Neural progenitor cell (in vitro differentiated cells): ENCODE results near the gene SLC45A3. TPM values are rescaled to one million over a fixed set of nuclear protein-coding genes. Genes with fewer than 3 reads are reported as not detected.

Experiments used
- DNase-seq: peaks from one replicate; pipeline ENCODE4 v3.0.0-alpha.2; 2016; ENCODE audit warnings: low spot score
- H2AFZ ChIP-seq: fragments of 200-600 bp; sonication (generic); replicated peaks from 2 replicates; pipeline ENCODE4 v1.6.1; 2016; ENCODE audit warnings: antibody characterized with exemption
- H3F3A ChIP-seq: fragments of 200-600 bp; sonication (generic); 2 replicates; pipeline ENCODE4 v1.6.1; 2016; ENCODE audit warnings: antibody characterized with exemption, low read depth
- H3K27ac ChIP-seq: fragments of 200-600 bp; sonication (generic); 2 replicates; pipeline ENCODE4 v1.5.1; 2016; ENCODE audit warnings: mild to moderate bottlenecking
- H3K27me3 ChIP-seq: fragments of 200-600 bp; sonication (generic); 2 replicates; pipeline ENCODE4 v1.6.1; 2016; ENCODE audit warnings: mild to moderate bottlenecking, moderate library complexity
- H3K36me3 ChIP-seq: fragments of 200-600 bp; sonication (generic); 2 replicates; pipeline ENCODE4 v1.5.1; 2016
- H3K4me1 ChIP-seq: fragments of 200-600 bp; sonication (generic); 2 replicates; pipeline ENCODE4 v1.6.1; 2016; ENCODE audit warnings: mixed run types
- H3K4me2 ChIP-seq: fragments of 200-600 bp; sonication (generic); 2 replicates; pipeline ENCODE4 v1.6.1; 2016
- H3K4me3 ChIP-seq: fragments of 200-600 bp; sonication (generic); 2 replicates; pipeline ENCODE4 v1.5.1; 2016
- H3K79me2 ChIP-seq: fragments of 200-600 bp; sonication (generic); 2 replicates; pipeline ENCODE4 v1.6.1; 2016; ENCODE audit warnings: low read depth
- H3K9ac ChIP-seq: fragments of 200-600 bp; sonication (generic); 2 replicates; pipeline ENCODE4 v1.6.1; 2016
- H3K9me3 ChIP-seq: fragments of 200-600 bp; sonication (generic); 2 replicates; pipeline ENCODE4 v1.5.1; 2016; ENCODE audit warnings: low read depth
- H4K20me1 ChIP-seq: fragments of 200-600 bp; sonication (generic); 2 replicates; pipeline ENCODE4 v1.6.1; 2016; ENCODE audit warnings: low read depth
- H3K27ac Mint-ChIP-seq: 3 replicates; pipeline ENCODE4 v1.8.0; 2021; ENCODE audit warnings: mixed read lengths
- H3K27me3 Mint-ChIP-seq: 2 replicates; pipeline ENCODE4 v1.8.0; 2022; ENCODE audit warnings: low read depth, mild to moderate bottlenecking, inconsistent platforms, moderate library complexity, mixed read lengths; ENCODE audit not compliant: insufficient read depth
- H3K36me3 Mint-ChIP-seq: 3 replicates; pipeline ENCODE4 v1.8.0; 2021; ENCODE audit warnings: mixed read lengths
- H3K4me1 Mint-ChIP-seq: 3 replicates; pipeline ENCODE4 v1.8.0; 2021; ENCODE audit warnings: mixed read lengths
- H3K4me3 Mint-ChIP-seq: 3 replicates; pipeline ENCODE4 v1.8.0; 2021; ENCODE audit warnings: mild to moderate bottlenecking, moderate library complexity, mixed read lengths
- H3K9me3 Mint-ChIP-seq: 3 replicates; pipeline ENCODE4 v1.8.0; 2020; ENCODE audit warnings: mixed read lengths
- EZH2 ChIP-seq: fragments of 200-600 bp; sonication (generic); IDR thresholded peaks from 2 replicates; pipeline ENCODE4 v1.6.1; 2017; ENCODE audit warnings: antibody characterized with exemption, mild to moderate bottlenecking, moderate library complexity
- EZH2phosphoT487 ChIP-seq: fragments of 200-600 bp; sonication (generic); IDR thresholded peaks from 2 replicates; pipeline ENCODE4 v1.6.1; 2017; ENCODE audit warnings: antibody characterized with exemption
- total RNA-seq: library from RNA; depleted of rRNA; stranded (reverse); fragments of >200 nt; gene quantifications from 2 replicates; pipeline ENCODE4 v1.2.3, GENCODE V29; 2015; ENCODE audit warnings: low replicate concordance
- TF ChIP-seq, protein P1 (sequence below): fragments of 200-600 bp; sonication (generic); IDR thresholded peaks from 2 replicates; pipeline ENCODE4 v1.5.1; 2017; ENCODE audit warnings: antibody characterized with exemption, mild to moderate bottlenecking

Gene SLC45A3
- total RNA-seq, 1 donor from 2014 or later, result 5.1 TPM

DNA sequence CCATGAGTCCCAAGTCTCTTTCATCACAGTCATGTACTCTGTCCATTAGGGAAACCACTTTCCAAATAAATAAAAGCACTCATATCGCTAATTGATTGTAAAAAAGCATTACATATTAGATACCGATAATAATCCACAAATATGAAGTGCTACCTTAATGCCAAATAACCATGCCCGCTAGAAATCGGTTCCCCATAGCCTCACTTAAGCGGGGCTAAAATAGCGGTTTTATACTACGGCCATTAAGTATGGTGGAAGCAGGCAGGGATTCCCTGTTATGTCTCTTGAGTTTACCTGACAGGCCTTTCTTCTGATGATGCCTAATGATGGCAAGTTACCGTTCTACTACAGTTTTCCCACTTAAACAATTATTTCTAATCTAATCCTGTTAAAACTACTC is 52.4 kb downstream of the SLC45A3 start:
- Histone ChIP-seq H3K4me2 (no peak overlapping the region), H3K9me3 (no peaks in the 10 kb centered on the region), H3K27me3 (no peaks in the 10 kb centered on the region), H3K27ac (no peak overlapping the region), H2AFZ (no peak overlapping the region), H3K79me2 (peaks cover 80% of the 10 kb centered on the region), H4K20me1 (peaks cover 74% of the 10 kb centered on the region), H3F3A (peaks cover 40% of the 10 kb centered on the region), H3K36me3 (peaks cover 4% of the 10 kb centered on the region), H3K9ac (no peak overlapping the region), H3K4me1 (peaks cover 9% of the 10 kb centered on the region), H3K4me3 (no peak overlapping the region)
- Mint-ChIP-seq H3K27me3 (no peaks in the 10 kb centered on the region), H3K27ac (no peak overlapping the region), H3K9me3 (no peaks in the 10 kb centered on the region), H3K4me3 (no peak overlapping the region), H3K36me3 (peaks cover 12% of the 10 kb centered on the region), H3K4me1 (peaks cover 25% of the 10 kb centered on the region)
- DNase-seq, result no peak
- TF ChIP-seq EZH2 (no peak), EZH2phosphoT487 (no peak)
- TF ChIP-seq, protein P1, sequence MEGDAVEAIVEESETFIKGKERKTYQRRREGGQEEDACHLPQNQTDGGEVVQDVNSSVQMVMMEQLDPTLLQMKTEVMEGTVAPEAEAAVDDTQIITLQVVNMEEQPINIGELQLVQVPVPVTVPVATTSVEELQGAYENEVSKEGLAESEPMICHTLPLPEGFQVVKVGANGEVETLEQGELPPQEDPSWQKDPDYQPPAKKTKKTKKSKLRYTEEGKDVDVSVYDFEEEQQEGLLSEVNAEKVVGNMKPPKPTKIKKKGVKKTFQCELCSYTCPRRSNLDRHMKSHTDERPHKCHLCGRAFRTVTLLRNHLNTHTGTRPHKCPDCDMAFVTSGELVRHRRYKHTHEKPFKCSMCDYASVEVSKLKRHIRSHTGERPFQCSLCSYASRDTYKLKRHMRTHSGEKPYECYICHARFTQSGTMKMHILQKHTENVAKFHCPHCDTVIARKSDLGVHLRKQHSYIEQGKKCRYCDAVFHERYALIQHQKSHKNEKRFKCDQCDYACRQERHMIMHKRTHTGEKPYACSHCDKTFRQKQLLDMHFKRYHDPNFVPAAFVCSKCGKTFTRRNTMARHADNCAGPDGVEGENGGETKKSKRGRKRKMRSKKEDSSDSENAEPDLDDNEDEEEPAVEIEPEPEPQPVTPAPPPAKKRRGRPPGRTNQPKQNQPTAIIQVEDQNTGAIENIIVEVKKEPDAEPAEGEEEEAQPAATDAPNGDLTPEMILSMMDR, result no peak

DNA sequence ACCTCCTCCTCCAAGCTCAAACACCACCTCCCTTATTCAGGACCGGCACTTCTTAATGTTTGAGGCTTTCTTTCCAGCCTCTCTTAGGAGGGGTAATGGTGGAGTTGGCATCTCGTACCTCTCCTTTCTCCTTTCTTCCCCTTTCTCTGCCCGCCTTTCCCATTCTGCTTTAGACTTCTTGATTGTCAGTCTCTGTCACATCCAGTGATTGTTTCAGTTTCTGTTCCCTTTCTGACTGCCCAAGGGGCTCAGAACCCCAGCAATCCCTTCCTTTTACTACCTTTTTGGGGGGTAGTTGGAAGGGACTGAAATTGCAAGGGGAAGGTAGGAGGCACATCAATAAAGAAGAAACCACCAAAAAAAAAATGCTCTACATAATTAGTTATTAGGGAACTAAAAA is 54.1 kb downstream of the SLC45A3 start:
- H3K4me1 Mint-ChIP-seq, result peaks cover 21% of the 10 kb centered on the region
- no peak overlapping the region for H3K4me3 Mint-ChIP-seq
- Histone ChIP-seq H3K4me3 (no peak overlapping the region), H3K9me3 (no peaks in the 10 kb centered on the region), H3K27ac (no peak overlapping the region), H3K27me3 (no peaks in the 10 kb centered on the region), H3K79me2 (peaks cover 97% of the 10 kb centered on the region), H3F3A (peaks cover 26% of the 10 kb centered on the region), H3K4me1 (peaks cover 9% of the 10 kb centered on the region), H2AFZ (no peak overlapping the region), H3K4me2 (no peak overlapping the region), H3K9ac (peak overlapping the region; percentile 39), H3K36me3 (peaks cover 13% of the 10 kb centered on the region), H4K20me1 (peaks cover 78% of the 10 kb centered on the region)
- no peak for DNase-seq
- no peaks in the 10 kb centered on the region for H3K9me3 Mint-ChIP-seq
- H3K36me3 Mint-ChIP-seq, result peaks cover 14% of the 10 kb centered on the region
- H3K27me3 Mint-ChIP-seq, result no peaks in the 10 kb centered on the region
- TF ChIP-seq, protein P1, result no peak
- TF ChIP-seq EZH2phosphoT487 (no peak), EZH2 (no peak)
- no peak overlapping the region for H3K27ac Mint-ChIP-seq

DNA sequence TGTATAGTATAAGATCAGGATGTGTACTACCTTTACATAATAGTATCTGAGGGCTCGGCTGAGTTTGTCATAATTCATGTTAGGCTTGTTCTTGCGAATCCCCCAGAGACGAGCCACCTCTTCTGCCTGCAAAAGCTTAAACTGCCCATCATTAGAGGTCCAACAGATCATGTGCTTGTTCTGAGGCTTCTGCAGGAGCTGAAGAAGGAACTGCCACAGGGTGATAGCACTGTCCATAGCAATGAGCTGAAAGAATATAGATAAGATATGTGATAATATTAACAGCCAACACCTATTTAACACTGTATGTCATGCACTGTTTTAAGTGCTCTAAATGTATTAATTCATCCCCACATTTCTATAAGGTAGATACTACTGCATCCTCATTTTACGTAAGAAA is 56.7 kb downstream of the SLC45A3 start:
- no peak overlapping the region for H3K4me3 ChIP-seq
- H3K27ac Mint-ChIP-seq, result no peak overlapping the region
- peaks cover 67% of the 10 kb centered on the region for H4K20me1 ChIP-seq

More for the DNA sequence above, 56.7 kb downstream of the SLC45A3 start:
- Mint-ChIP-seq H3K36me3 (peaks cover 24% of the 10 kb centered on the region), H3K4me1 (peaks cover 9% of the 10 kb centered on the region), H3K4me3 (no peak overlapping the region), H3K9me3 (no peaks in the 10 kb centered on the region), H3K27me3 (no peaks in the 10 kb centered on the region)
- TF ChIP-seq EZH2 (no peak), EZH2phosphoT487 (no peak)
- TF ChIP-seq, protein P1, result no peak
- no peak for DNase-seq
- Histone ChIP-seq H3F3A (peaks cover 2% of the 10 kb centered on the region), H3K4me1 (no peaks in the 10 kb centered on the region), H3K27ac (no peak overlapping the region), H3K79me2 (peaks cover 99% of the 10 kb centered on the region), H3K9me3 (no peaks in the 10 kb centered on the region), H3K36me3 (peaks cover 23% of the 10 kb centered on the region), H3K27me3 (no peaks in the 10 kb centered on the region), H3K4me2 (no peak overlapping the region), H2AFZ (no peak overlapping the region), H3K9ac (no peak overlapping the region)
